HG03457 (cell line): Measurements from ENCODE around the gene IRGM.
A peak's percentile ranks its signal among the peaks of the same experiment; 100 is the strongest.
"Not testable (repeated sequence)": the region's sequence is repeated elsewhere in the genome, so short reads cannot be mapped to it uniquely, and the experiment has no call there.

Experiments
- ATAC-seq: cut with Tn5 transposase; IDR thresholded peaks from one replicate; pipeline ENCODE4 v1.9.1; 2021; ENCODE audit warnings: moderate number of reproducible peaks; ENCODE audit not compliant: unreplicated experiment

IRGM gene, protein sequence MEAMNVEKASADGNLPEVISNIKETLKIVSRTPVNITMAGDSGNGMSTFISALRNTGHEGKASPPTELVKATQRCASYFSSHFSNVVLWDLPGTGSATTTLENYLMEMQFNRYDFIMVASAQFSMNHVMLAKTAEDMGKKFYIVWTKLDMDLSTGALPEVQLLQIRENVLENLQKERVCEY

DNA sequence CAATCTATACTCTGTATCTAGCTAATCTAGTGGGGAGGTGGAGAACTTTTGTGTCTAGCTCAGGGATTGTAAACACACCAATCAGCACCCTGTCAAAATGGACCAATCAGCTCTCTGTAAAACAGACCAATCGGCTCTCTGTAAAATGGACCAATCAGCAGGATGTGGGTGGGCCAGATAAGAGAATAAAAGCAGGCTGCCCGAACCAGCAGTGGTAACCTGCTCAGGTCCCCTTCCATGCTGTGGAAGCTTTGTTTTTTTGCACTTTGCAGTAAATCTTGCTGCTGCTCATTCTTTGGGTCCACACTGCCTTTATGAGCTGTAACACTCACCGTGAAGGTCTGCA is at the start of gene IRGM:
IRGM (plus strand) TSS at position 214 of the 346 bp plus-strand sequence. CDS start 1,603 bp downstream, outside the sequence.
- not testable (repeated sequence) for ATAC-seq

DNA sequence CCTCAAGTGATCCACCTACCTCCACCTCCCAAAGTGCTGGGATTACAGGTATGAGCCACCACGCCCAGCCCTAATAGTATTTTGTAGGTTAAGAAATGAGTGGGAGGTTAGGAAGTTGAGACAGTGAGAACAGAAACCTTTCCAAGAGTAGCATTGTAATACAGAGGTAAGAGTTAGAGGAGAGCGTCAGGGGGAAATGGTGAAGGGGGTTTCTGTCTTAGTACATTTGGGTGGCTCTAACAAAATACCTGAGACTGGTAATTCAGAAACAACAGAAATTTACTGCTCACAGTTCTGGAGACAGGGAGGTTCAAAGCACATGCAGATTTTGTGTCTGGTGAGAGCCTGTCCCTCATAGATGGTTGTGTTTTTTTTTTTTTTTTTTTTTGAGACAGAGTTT is 48.9 kb upstream of the IRGM start:
- no peak for ATAC-seq

DNA sequence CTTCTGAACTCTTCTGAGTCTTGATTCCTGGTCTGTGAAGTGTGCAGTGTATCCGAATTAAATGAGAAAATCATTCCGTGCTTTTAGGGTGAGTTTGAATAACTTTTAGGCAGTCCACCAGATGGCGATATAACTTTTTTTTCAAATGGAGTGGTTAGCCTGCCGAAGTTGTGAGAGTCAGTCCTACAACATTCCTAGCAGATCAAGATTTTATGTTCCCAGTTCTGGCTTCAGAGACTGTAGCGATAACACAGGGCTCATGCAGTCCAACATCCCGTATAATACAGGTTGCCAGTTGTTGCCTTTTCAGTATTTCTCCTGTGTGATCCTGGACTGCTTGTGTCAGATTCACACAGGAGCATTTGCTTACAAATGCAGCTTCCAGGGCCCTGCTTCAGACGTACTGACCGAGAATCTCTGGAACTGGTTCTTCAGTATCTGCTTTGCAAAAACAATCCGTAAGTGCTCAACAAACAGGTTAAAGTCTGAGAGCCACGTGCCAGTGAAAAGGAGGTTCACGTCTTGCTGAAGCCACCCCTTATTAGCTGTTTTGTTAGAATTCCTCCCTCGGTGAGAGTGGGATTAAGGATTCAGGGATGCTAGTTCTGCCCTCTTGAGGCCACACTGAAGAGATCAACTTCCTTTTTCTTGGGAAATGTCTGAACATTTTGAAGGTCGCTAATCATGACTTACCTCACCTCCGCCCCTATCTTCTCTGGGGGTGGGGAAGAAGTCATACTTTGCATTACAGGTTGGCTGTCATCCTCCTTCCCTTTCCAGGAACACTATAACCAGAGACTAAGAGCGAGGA is 45.0 kb upstream of the IRGM start:
- ATAC-seq = no peak

DNA sequence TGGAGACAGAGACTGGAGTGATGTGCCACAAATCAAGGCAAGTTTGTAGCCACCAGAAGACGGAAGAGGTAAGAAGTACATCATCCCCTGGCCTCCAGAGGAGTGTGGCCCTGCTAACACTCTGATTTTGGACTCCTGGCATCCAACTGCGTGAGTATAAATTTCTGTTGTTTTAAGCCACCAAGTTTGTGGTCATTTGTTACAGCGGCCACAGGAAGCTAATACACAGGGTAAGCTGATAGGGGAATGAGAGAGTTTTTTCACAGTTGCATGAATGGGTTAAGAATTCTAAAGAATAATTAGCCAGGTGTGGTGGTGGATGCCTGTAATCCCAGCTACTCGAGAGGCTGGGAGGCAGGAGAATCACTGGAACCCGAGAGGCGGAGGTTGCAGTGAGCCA is 41.9 kb upstream of the IRGM start:
- ATAC-seq = no peak

DNA sequence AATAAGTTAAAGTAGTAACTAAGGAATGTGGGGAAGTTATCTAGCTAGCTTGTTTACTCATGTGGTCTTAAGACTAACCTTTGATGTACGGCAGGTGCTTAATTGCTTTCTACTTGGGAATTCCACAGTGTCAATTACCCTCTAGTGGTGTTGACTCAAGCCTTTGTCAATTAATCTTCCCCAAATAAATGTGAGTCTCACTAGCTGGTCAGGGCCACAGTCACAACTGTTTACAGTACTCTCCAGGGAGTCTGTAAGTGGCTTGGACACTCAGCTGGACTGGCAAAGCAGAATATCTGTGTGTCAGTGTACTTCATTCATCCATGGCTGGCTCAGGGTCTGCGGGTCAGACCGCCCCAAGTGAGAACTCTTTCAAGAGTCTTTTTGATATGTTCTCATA is 37.0 kb upstream of the IRGM start:
- ATAC-seq = no peak

DNA sequence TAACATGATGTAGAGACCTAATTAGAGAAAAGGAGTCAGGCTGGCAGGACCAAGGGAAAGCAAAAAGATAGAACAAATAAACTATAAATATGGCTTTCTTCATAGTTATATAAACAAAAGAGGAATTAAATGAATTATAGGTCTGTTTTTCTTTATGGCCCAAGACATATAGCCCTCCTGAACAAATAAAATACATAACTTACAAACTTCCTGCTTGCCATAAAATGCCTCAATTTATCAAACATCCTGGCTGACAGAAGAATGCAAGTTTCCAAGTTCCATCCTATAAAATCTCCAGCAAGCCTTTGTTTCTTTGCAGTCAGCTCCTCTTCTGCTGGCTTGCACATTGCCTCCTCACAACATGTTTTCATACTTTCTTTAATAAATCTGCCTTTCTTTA is 31.3 kb upstream of the IRGM start:
- no peak for ATAC-seq

DNA sequence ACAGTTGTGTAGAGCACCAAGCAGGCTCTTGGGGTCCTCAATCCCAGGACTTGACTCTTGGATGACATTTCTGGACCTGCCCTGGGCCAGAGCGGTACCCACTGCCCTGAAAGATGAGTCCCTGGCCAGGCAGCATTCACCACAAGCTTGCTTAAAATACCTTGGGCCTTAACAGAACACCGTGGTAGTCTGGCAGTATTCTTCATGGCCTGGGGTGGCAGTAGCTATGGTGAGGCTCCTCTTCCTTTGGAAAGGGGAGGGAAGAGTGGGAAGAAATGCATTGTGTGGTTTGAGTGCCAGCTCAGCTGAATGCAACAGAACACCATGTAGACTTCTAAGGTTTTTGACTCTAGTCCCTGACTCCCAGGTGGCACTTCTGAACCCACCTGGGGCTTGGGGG is 29.4 kb upstream of the IRGM start:
- no peak for ATAC-seq

DNA sequence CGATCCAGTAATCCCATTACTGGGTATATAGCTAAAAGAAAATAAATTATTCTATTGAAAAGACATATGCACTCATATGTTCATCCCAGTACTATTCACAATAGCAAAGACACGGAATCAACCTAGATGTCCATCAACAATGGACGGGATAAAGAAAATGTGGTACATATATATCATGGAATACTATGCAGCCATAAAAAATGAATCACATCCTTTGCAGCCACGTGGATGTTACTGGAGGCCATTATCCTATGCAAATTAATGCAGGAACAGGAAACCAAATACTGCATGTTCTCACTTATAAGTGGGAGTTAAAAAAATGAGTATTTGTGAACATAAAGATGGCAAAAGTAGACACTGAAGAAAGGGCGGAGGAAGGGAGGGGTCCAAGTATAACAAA is 16.6 kb upstream of the IRGM start:
- no peak for ATAC-seq

DNA sequence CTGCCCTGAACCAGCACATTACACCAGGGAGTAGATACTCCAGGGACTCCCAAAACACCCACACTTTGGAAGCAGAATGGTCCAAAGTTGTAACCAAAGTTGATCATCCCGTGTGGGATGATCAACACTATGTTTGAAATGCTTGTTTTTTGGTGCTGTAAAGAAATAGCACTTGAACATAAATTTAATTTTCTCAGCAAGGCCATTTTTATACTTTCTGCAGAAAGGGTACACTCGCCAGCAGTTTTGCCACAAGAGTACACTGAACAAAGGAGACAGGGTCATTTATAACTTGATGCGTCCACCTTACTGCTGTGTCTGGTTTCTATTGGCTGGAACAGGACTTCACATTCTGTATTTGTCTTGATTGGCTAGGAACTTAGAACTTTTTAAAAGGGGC is 14.5 kb upstream of the IRGM start:
- ATAC-seq = not testable (repeated sequence)

DNA sequence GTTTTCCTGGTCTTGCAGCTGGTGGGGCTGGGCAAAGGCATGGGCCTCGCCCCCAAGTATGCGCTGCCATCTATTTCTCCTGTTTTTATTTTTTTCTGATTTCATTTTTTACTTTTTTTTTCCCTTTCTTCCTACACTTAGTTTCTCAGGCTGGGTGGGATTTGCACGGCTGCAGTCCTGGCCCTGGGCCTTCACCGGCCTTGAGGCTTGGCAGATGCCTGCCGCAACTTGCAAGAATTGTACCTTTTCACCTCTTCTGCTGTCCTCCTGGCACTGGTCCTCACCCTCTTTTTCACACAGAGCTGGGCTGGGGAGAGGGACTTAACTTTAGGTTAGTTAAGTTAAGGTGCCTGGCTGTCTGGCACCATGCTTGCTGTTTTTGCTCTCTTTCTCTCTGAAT is 10.3 kb upstream of the IRGM start:
- no peak for ATAC-seq

DNA sequence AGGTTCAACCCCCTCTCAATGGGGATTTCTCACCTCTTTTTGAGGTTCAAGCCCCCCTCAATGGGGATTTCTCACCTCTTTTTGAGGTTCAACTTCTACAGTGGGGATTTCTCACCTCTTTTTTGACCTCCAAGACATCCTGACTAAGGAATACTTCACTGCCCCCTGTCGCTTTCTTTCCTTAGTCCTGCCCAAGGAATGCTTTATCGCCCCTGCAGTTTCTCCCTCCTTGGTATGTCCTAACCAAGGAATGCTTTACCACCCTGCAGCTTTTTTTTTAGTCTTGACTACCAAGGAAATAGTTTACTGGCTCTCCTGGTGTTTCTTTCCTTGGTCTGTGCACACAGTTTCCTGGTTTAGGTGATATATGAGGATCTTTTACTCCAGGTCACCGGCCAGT is 9.6 kb upstream of the IRGM start:
- no peak for ATAC-seq

DNA sequence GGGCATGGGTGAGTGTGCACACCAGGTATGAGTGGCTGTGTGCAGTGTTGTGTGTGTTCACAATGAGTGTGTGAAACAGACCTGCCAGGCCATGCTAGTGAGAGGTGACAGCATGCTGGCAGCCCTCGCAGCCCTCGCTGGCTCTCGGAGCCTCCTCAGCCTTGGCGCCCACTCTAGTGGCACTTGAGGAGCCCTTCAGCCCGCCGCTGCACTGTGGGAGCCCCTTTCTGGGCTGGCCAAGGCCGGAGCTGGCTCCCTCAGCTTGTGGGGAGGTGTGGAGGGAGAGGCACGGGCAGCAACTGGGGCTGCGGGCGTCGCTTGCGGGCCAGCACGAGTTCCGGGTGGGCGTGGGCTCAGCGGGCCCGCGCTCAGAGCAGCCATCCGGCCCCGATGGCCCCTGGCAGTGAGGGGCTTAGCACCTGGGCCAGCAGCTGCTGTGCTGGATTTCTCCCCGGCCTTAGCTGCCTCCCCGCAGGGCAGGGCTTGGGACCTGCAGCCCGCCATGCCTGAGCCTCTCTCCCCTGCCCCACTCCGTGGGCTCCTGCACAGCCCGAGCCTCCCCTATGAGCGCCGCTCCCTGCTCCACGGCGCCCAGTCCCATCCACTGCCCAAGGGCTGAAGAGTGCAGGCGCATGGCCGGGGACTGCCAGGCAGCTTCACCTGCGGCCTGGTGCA is 999 bp upstream of the IRGM start:
- not testable (repeated sequence) for ATAC-seq

DNA sequence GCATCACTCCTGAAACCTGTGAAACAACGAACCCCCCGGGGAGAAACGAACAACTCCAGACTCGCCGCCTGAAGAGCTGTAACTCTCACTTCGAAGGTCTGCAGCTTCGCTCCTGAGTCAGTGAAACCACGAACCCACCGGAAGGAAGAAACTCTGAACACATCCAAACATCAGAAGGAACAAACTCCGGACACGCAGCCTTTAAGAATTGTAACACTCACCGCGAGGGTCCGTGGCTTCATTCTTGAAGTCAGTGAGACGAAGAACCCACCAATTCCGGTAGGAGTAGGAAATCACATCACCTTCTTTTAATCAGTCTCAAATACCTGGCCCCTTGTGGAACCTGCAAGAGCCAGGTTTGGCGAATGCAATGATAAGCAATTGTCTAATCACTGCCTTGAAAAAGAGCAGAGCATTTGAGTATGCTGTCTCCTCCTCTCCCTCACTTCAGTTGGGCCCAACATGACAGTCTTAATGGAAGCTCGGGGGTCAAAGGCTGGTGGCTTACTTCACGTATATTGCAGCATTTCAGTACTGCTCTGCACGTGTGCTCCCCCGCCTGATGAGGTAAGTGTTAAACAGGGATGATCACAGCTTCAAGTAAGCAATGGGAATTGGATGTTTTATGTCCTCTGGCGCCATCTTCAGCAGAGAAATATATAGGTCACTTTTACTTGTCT is 473 bp downstream of the IRGM start:
- ATAC-seq = peak; percentile 88

DNA sequence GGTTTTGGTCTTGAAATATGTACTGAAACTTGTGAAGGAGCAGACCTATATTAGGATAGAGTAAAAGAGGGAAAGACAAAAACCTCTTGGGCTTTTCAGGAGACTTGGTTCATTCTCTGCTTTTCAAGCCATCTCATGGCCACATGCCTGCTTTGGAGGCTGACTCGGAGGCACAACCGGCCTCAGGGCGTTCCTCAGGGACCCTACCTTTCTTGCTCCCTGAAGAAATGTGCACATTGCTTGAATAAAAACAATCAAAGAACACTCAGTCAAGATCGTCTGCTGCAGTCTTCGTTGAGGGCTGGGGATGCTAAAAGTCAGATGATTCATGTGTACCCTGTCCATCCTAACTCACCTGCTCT is 994 bp downstream of the IRGM start:
- no peak for ATAC-seq

DNA sequence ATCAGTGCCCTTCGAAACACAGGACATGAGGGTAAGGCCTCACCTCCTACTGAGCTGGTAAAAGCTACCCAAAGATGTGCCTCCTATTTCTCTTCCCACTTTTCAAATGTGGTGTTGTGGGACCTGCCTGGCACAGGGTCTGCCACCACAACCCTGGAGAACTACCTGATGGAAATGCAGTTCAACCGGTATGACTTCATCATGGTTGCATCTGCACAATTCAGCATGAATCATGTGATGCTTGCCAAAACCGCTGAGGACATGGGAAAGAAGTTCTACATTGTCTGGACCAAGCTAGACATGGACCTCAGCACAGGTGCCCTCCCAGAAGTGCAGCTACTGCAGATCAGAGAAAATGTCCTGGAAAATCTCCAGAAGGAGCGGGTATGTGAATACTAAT is 1.9 kb downstream of the IRGM start:
- no peak for ATAC-seq

DNA sequence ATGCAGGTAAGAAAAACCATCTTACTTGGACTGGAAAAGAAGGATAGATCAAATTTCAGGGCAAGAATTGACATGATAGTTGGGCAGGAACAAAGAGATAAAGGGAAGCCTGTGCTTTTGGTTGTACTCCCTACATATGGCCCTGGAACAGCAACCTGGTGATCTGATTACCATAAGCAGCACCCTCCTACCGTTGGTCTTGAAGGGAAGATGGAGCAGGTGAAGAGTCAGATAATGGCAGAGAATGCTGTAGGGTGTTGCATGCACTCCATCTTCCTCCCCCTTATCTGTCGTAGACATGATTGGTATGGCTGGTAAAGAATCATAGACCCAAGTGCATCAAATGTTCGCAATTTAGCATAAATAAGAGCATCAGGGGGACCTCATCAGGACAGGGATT is 4.7 kb downstream of the IRGM start:
- ATAC-seq = no peak

DNA sequence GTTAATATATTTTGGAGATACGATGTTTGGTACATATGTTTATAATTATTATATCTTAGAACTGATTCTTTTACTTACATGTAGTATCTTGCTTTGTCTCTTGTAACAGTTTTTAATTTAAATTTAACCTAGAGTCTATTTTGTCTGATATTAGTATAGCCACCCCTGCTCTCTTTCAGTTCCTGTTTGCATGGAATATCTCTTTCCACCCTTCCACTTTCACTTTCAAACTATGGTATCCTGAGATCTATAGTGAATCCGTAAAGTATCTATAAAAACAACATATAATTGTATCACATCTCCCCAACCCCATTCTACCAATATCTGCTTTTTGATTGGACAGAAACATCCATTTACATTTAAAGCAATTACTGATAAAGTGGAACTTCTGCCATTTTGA is 7.2 kb downstream of the IRGM start:
- ATAC-seq = no peak

DNA sequence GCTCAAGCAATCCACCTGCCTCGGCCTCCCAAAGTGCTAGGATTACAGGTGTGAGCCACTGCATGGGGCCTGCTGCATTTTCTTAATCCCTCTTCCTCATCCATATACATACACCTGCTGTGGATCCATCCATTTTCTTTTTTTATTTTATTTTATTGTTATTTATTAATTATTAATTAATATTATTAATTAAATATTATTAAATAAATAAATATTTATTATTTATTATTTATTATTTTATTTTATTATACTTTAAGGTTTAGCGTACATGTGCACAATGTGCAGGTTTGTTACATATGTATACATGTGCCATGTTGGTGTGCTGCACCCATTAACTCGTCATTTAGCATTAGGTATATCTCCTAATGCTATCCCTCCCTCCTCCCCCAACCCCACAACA is 10.4 kb downstream of the IRGM start:
- not testable (repeated sequence) for ATAC-seq

DNA sequence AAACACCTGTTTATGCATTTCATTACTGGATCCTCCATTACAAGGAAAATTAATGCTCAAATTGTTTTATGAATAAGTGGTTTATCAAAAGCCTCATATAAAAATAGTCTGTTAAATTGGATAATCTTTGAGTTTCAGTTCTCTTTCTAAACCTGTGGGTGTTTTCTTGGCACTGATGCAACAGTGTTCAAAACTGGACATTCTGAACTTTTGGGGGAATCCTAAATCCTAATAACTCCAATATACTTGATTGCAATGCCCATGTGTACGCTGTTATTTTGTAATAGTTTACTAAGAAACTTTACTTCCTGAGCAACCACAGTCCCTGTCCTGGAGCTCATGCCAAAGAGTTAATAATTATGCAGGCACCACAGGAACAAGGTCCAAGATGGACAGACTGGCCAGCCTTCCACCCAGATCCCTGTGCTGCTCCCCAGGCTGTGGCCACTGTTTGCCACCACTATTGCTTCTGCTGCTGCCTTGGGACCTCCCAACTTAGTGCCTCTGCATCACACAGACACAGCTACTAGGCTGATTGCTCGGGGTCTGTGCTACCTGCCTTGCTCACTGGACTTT is 14.0 kb downstream of the IRGM start:
- ATAC-seq = no peak

DNA sequence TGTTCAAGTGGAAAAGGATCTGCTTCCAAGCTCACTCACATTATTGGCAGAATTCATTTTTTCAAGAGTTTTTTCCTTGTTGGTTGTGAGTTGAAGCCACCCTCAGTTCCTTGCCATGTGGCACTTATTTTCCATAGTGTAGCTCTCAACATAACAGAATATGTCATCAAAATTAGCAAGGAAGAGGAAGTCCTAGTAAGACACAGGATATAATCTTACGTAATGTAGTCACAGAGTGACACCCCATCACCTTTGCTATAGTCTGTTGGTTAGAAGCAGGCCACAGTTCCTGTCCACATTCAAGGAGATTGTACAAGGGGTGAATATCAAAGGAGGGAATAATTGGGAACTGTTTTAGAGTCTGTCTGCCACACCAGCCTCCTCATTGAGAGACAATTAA is 15.7 kb downstream of the IRGM start:
- no peak for ATAC-seq

DNA sequence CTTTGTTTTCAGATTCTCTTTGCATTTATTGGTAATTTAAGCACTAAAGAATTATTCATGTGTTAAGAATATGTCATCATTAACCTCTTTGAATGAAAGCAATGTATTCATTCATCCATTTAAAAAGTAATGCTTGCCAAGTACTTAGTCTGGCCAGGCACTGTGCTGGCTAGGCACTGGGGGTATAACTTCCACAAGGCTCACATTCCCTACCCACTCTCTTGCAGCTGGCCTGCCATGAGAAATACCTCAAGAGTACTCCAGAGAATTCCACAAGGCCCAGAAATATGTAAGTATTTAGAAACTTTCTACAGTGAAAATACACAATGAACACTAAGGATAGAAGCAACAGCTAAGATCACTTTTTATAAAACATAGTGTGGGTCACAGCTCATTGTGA is 33.0 kb downstream of the IRGM start:
- ATAC-seq = no peak
